Renal cortex interstitium (tissue), 11 donors: ENCODE data around the gene FBXL20. TPM values are rescaled to one million over a fixed set of nuclear protein-coding genes. Genes with fewer than 3 reads are reported as not detected.
A peak's percentile ranks its signal among the peaks of the same experiment; 100 is the strongest.
"Not testable (repeated sequence)": the region's sequence is repeated elsewhere in the genome, so short reads cannot be mapped to it uniquely, and the experiment has no call there.

Experiments used
- DNase-seq, 11 donors: peaks; one replicate each; pipeline ENCODE4 v3.0.0-alpha.2; 2013; ENCODE audit warnings: low read depth in 9 of 11, low spot score in 4 of 11; ENCODE audit errors: extremely low read depth in 1 of 11
- polyA plus RNA-seq, 3 donors: library from polyadenylated mRNA; unstranded; fragments of 120-200 nt; gene quantifications; one replicate each; pipeline ENCODE4 v1.2.1, GENCODE V29; 2013; ENCODE audit not compliant: insufficient read length in 3 of 3

Gene FBXL20
- polyA plus RNA-seq, 3 donors: 11.8 to 15.1 (median 13.2) TPM

- DNase-seq: peak in 6 of 11 donors; percentile 10 to 23 (median 15)
These were observed 647 bp downstream of the FBXL20 start for GRCh38 chr17:39400547-39401411.

- DNase-seq: no peak
These were observed 1.6 kb downstream of the FBXL20 start for GRCh38 chr17:39399791-39400190.

- DNase-seq: no peak
These were observed 7.7 kb downstream of the FBXL20 start for GRCh38 chr17:39393736-39394135.

- DNase-seq: no peak
These were observed 10.0 kb downstream of the FBXL20 start for GRCh38 chr17:39391448-39391847.

- DNase-seq: no peak
These were observed 16.4 kb downstream of the FBXL20 start for GRCh38 chr17:39385040-39385439.

GRCh38 chr17:39380144-39380543 is 21.3 kb downstream of the FBXL20 start:
- no peak for DNase-seq

- DNase-seq: no peak
These were observed 25.0 kb downstream of the FBXL20 start for GRCh38 chr17:39376434-39376833.

GRCh38 chr17:39367805-39368204 is 33.6 kb downstream of the FBXL20 start:
- not testable (repeated sequence) for DNase-seq

- no peak for DNase-seq
These were observed 35.6 kb downstream of the FBXL20 start for GRCh38 chr17:39365872-39366271.

GRCh38 chr17:39365242-39365641 is 36.2 kb downstream of the FBXL20 start:
- no peak for DNase-seq

GRCh38 chr17:39364236-39365025 is 37.0 kb downstream of the FBXL20 start:
- no peak for DNase-seq

- DNase-seq: no peak
These were observed 40.4 kb downstream of the FBXL20 start for GRCh38 chr17:39361064-39361463.

- DNase-seq: no peak
These were observed 40.9 kb downstream of the FBXL20 start for GRCh38 chr17:39360537-39360936.

- DNase-seq: no peak
These were observed 41.4 kb downstream of the FBXL20 start for GRCh38 chr17:39359994-39360393.

- DNase-seq: no peak
These were observed 43.4 kb downstream of the FBXL20 start for GRCh38 chr17:39357986-39358385.

GRCh38 chr17:39357488-39357887 is 43.9 kb downstream of the FBXL20 start:
- DNase-seq: no peak

GRCh38 chr17:39352986-39353385 is 48.4 kb downstream of the FBXL20 start:
- no peak for DNase-seq

- DNase-seq: no peak
These were observed 48.9 kb downstream of the FBXL20 start for GRCh38 chr17:39352511-39352910.

- DNase-seq: no peak
These were observed 49.9 kb downstream of the FBXL20 start for GRCh38 chr17:39351508-39351907.

GRCh38 chr17:39349246-39349645 is 52.2 kb downstream of the FBXL20 start:
- no peak for DNase-seq
